GM19324 (cell line): ENCODE results near the gene RBL2.
"Not testable (repeated sequence)": the region's sequence is repeated elsewhere in the genome, so short reads cannot be mapped to it uniquely, and the experiment has no call there.

Experiments used
- ATAC-seq: cut with Tn5 transposase; IDR thresholded peaks from one replicate; pipeline ENCODE4 v1.9.1; 2021; ENCODE audit warnings: mild to moderate bottlenecking, moderate library complexity; ENCODE audit not compliant: unreplicated experiment, low FRiP score

The RBL2 gene

GRCh38 chr16:53434377-53435065 is at the start of gene RBL2:
RBL2 (plus strand) TSS chr16:53434471; CDS start chr16:53434557, 86 bp downstream.
- ATAC-seq = peak; percentile 74

- not testable (repeated sequence) for ATAC-seq
Observed at GRCh38 chr16:53384610-53385009, 49.7 kb upstream of the RBL2 start.

GRCh38 chr16:53404959-53405358 is 29.3 kb upstream of the RBL2 start:
- ATAC-seq = no peak

GRCh38 chr16:53412549-53412948 is 21.7 kb upstream of the RBL2 start:
- no peak for ATAC-seq

GRCh38 chr16:53413864-53414263 is 20.4 kb upstream of the RBL2 start:
- no peak for ATAC-seq

GRCh38 chr16:53414381-53414780 is 19.9 kb upstream of the RBL2 start:
- no peak for ATAC-seq

- ATAC-seq = no peak
Observed at GRCh38 chr16:53415504-53415903, 18.8 kb upstream of the RBL2 start.

- ATAC-seq = no peak
Observed at GRCh38 chr16:53417011-53417410, 17.3 kb upstream of the RBL2 start.

GRCh38 chr16:53417976-53418375 is 16.3 kb upstream of the RBL2 start:
- ATAC-seq = no peak

- ATAC-seq = not testable (repeated sequence)
Observed at GRCh38 chr16:53419383-53419709, 14.9 kb upstream of the RBL2 start.

GRCh38 chr16:53421248-53421647 is 13.0 kb upstream of the RBL2 start:
- ATAC-seq = no peak

GRCh38 chr16:53423968-53424367 is 10.3 kb upstream of the RBL2 start:
- ATAC-seq = not testable (repeated sequence)

- ATAC-seq = no peak
Observed at GRCh38 chr16:53428681-53429080, 5.6 kb upstream of the RBL2 start.

GRCh38 chr16:53429221-53429943 is 4.9 kb upstream of the RBL2 start:
- ATAC-seq = no peak

GRCh38 chr16:53430363-53430762 is 3.9 kb upstream of the RBL2 start:
- ATAC-seq = no peak

GRCh38 chr16:53433509-53433908 is 762 bp upstream of the RBL2 start:
- ATAC-seq = no peak

GRCh38 chr16:53433930-53434376 is 318 bp upstream of the RBL2 start:
- no peak for ATAC-seq

GRCh38 chr16:53435066-53435688 is 906 bp downstream of the RBL2 start:
- peak; percentile 81 for ATAC-seq

- no peak for ATAC-seq
Observed at GRCh38 chr16:53440125-53440524, 5.9 kb downstream of the RBL2 start.

GRCh38 chr16:53445534-53445933 is 11.3 kb downstream of the RBL2 start:
- no peak for ATAC-seq

GRCh38 chr16:53446090-53446489 is 11.8 kb downstream of the RBL2 start:
- no peak for ATAC-seq
